Ishikawa (cell line): ENCODE measurements around the gene NTF3.

Experiments used
- CEBPB ChIP-seq: IDR thresholded peaks from 2 replicates; pipeline ENCODE4 v1.6.1; 2012
- CREB1 ChIP-seq: IDR thresholded peaks from 2 replicates; pipeline ENCODE4 v1.6.1; 2012; ENCODE audit warnings: low read depth
- EGR1 ChIP-seq: IDR thresholded peaks from 2 replicates; pipeline ENCODE4 v1.6.1; 2012
- EP300 ChIP-seq: IDR thresholded peaks from 2 replicates; pipeline ENCODE4 v1.6.1; 2012; ENCODE audit warnings: borderline replicate concordance
- FOXM1 ChIP-seq: IDR thresholded peaks from 2 replicates; pipeline ENCODE4 v1.6.1; 2012; ENCODE audit warnings: low read depth, borderline replicate concordance
- NFIC ChIP-seq: IDR thresholded peaks from 2 replicates; pipeline ENCODE4 v1.6.1; 2012
- RAD21 ChIP-seq: IDR thresholded peaks from 2 replicates; pipeline ENCODE4 v1.6.1; 2012; ENCODE audit warnings: low read depth
- TAF1 ChIP-seq: IDR thresholded peaks from 2 replicates; pipeline ENCODE4 v1.6.1; 2012; ENCODE audit warnings: low read depth, mild to moderate bottlenecking
- TCF12 ChIP-seq: IDR thresholded peaks from 2 replicates; pipeline ENCODE4 v1.6.1; 2012; ENCODE audit warnings: low read depth
- TEAD4 ChIP-seq: IDR thresholded peaks from 2 replicates; pipeline ENCODE4 v1.6.1; 2012
- YY1 ChIP-seq: IDR thresholded peaks from 2 replicates; pipeline ENCODE4 v1.6.1; 2012; ENCODE audit warnings: low read depth
- ZBTB7A ChIP-seq: IDR thresholded peaks from 2 replicates; pipeline ENCODE4 v1.6.1; 2012; ENCODE audit warnings: low read depth
- TF ChIP-seq, protein P1 (sequence below): IDR thresholded peaks from 2 replicates; pipeline ENCODE4 v1.6.1; 2012
- TF ChIP-seq, protein P2 (sequence below): IDR thresholded peaks from 2 replicates; pipeline ENCODE4 v1.6.1; 2012; ENCODE audit warnings: low read depth, mild to moderate bottlenecking
- TF ChIP-seq, protein P3 (sequence below): IDR thresholded peaks from 2 replicates; pipeline ENCODE4 v1.6.1; 2012

Gene NTF3

DNA sequence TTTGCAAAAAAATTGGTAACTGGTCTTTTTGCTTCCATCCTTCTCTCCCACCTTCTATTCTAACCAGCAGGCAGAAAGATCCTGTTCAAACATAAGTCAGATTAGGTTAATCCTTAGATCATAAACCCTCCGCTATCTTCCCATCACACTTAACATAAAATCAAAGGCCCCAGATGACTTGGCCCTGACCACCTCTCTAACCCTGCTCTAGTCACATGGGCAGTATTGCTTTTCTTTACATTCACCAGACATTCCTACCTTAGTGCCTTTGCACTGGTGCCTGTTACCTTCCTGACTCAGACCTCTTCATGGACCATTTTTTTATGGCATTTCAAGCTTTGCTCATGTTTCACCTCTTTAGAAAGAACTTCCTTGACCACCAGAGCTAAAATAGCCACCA lies 83.5 kb downstream of the NTF3 start:
- TF ChIP-seq, protein P1, sequence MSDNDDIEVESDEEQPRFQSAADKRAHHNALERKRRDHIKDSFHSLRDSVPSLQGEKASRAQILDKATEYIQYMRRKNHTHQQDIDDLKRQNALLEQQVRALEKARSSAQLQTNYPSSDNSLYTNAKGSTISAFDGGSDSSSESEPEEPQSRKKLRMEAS: no peak
- TF ChIP-seq CREB1 (no peak), TAF1 (no peak), TEAD4 (no peak), EGR1 (no peak), TCF12 (no peak), CEBPB (no peak), EP300 (no peak), FOXM1 (no peak), YY1 (no peak), ZBTB7A (no peak), RAD21 (no peak), NFIC (no peak)
- TF ChIP-seq, protein P2, sequence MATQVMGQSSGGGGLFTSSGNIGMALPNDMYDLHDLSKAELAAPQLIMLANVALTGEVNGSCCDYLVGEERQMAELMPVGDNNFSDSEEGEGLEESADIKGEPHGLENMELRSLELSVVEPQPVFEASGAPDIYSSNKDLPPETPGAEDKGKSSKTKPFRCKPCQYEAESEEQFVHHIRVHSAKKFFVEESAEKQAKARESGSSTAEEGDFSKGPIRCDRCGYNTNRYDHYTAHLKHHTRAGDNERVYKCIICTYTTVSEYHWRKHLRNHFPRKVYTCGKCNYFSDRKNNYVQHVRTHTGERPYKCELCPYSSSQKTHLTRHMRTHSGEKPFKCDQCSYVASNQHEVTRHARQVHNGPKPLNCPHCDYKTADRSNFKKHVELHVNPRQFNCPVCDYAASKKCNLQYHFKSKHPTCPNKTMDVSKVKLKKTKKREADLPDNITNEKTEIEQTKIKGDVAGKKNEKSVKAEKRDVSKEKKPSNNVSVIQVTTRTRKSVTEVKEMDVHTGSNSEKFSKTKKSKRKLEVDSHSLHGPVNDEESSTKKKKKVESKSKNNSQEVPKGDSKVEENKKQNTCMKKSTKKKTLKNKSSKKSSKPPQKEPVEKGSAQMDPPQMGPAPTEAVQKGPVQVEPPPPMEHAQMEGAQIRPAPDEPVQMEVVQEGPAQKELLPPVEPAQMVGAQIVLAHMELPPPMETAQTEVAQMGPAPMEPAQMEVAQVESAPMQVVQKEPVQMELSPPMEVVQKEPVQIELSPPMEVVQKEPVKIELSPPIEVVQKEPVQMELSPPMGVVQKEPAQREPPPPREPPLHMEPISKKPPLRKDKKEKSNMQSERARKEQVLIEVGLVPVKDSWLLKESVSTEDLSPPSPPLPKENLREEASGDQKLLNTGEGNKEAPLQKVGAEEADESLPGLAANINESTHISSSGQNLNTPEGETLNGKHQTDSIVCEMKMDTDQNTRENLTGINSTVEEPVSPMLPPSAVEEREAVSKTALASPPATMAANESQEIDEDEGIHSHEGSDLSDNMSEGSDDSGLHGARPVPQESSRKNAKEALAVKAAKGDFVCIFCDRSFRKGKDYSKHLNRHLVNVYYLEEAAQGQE: no peak
- TF ChIP-seq, protein P3, sequence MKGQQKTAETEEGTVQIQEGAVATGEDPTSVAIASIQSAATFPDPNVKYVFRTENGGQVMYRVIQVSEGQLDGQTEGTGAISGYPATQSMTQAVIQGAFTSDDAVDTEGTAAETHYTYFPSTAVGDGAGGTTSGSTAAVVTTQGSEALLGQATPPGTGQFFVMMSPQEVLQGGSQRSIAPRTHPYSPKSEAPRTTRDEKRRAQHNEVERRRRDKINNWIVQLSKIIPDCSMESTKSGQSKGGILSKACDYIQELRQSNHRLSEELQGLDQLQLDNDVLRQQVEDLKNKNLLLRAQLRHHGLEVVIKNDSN: no peak

DNA sequence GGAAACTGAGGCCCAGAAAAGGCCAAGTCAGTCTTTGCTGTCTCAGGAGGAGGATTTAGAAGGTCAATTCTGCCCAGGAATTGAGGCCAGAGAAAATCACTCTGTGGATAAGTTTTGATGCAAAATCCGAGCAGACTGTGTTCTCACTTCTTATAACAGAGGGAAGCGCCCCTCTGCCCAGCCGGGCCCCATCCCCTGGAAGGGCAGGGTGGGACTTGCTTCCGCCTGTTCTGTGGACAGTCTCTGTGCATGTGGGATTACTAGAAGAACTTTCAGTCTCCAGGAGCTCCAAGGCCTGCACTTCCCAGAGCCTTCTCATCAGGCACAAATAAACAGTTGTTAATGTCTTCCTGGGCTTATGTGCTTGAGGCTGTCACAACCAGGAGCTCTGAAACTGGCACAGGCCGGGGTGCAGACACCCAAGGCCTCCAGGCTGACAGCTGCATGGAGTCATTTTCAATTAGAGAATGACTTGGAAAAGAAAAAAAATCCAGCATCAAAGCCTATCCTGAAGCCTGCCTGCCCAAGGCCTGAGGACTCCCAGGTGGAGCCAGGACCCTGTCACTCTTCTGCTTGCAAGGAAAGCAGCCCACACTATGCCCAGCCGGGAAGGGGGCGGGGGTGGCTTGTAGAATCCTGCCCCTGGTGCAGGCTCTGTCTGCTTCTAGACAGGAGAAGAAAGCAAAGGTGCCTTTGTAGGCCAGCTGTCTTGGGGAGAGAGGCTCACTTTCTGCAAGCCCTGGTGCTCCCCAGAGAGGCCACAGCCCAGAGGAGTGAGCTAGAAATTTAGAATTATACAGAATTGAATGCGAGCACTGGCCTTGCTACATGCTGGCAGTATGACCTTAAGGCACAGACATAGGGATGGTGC lies 84.7 kb downstream of the NTF3 start:
- TF ChIP-seq, protein P2: no peak
- TF ChIP-seq NFIC: no peak
- TF ChIP-seq TCF12: no peak
- no peak for TF ChIP-seq EP300
- TF ChIP-seq CREB1: no peak
- no peak for TF ChIP-seq CEBPB

DNA sequence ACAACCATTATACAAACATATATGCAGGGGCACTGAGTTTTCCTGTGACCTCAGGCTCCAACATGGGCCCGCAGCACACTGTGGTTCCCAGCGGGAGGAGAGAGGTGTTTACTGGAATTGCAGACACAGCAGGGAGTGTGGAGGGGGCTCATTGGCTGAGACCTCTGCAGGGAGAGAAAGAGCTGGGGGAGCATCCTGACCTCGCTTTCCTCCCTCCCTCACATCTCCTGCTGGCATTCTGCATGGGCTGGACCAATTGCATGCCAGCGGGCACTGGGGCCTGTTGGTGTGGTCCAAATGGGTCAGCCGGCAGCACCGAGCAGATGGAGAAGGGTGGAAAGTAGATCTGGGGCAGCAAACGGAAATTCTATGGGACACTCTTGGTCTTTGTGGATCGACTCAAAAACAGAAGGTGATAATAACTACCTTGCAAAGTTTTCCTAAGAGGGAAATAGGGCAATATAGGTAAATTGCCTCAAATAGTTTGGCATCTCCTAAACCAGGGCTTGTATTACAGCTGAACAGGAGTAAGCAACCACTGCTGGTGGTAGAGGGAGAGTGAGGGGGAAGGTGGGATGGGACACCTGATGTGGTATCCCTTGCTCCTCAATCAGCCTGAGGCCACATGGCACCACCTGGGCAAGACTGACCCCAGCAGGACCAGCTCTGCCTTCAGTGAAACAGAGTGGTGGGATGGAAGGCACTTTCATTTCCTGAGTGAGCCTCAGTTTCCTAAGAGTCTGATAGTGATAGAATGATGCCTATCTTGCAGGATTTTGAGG lies 86.9 kb downstream of the NTF3 start:
- TF ChIP-seq EP300 (no peak), NFIC (no peak), TAF1 (no peak), CEBPB (no peak), RAD21 (no peak), ZBTB7A (no peak), YY1 (no peak)
- TF ChIP-seq, protein P3: no peak
- TF ChIP-seq, protein P2: no peak

DNA sequence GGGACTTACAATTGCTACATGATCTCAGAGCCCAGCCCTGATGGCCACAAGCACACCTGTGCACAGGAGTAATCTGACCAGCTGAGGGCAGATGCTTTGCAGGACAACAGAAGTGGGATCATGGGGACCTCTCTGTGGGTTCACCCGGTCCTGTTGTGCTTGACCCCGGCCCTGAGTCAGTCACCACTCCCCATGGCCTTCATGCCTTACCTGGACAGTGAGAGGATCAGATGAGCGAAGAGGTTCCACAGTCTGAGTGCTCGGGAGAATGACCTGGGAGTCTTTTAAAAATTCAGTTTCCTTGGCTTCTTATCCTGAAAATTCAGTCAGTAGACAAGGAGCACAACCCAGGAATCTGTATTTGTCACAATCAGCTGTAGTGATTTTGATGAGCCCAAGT lies 88.1 kb downstream of the NTF3 start:
- TF ChIP-seq YY1 (no peak), FOXM1 (no peak), EGR1 (no peak), CEBPB (no peak), RAD21 (no peak), TAF1 (no peak), TEAD4 (no peak)
- TF ChIP-seq, protein P3: no peak
- TF ChIP-seq, protein P1: no peak
- TF ChIP-seq, protein P2: no peak
